SK-N-SH treated with all-trans-retinoic acid at 6 μM for 48 hours (cell line): ENCODE results near the gene EPHA6.

Source experiments
- ATAC-seq: fragments of 200-7000 bp; cut with Tn5 transposase; 3 replicates; pipeline ENCODE4 v1.9.1; 2020; ENCODE audit warnings: mild to moderate bottlenecking, moderate library complexity
- ARNTL ChIP-seq: fragments of 450-650 bp; formaldehyde crosslinking; IDR thresholded peaks from 2 replicates; pipeline ENCODE4 v1.5.0; 2020; ENCODE audit warnings: low read depth, mild to moderate bottlenecking, moderate library complexity, borderline replicate concordance
- BACH2 ChIP-seq: fragments of 250-450 bp; sonication (Bioruptor Pico); IDR thresholded peaks from 2 replicates; pipeline ENCODE4 v1.9.0; 2021; ENCODE audit warnings: mild to moderate bottlenecking, borderline replicate concordance
- CREB5 ChIP-seq: fragments of 250-450 bp; sonication (Bioruptor Pico); IDR thresholded peaks from 2 replicates; pipeline ENCODE4 v1.5.1; 2020; ENCODE audit warnings: low read depth, mild to moderate bottlenecking, moderate library complexity
- CSDC2 ChIP-seq: fragments of 250-450 bp; sonication (Bioruptor Pico); IDR thresholded peaks from 2 replicates; pipeline ENCODE4 v1.5.0; 2020; ENCODE audit warnings: mild to moderate bottlenecking, moderate library complexity
- GLIS3 ChIP-seq: fragments of 250-450 bp; sonication (Bioruptor Pico); IDR thresholded peaks from 2 replicates; pipeline ENCODE4 v1.5.0; 2020; ENCODE audit warnings: mild to moderate bottlenecking, moderate library complexity
- ISL1 ChIP-seq: fragments of 250-450 bp; sonication (Bioruptor Pico); IDR thresholded peaks from 2 replicates; pipeline ENCODE4 v2.1.2; 2022; ENCODE audit warnings: mild to moderate bottlenecking, moderate library complexity
- OSR1 ChIP-seq: fragments of 250-450 bp; sonication (Bioruptor Pico); IDR thresholded peaks from 2 replicates; pipeline ENCODE4 v1.8.0; 2022; ENCODE audit warnings: moderate library complexity, mild to moderate bottlenecking, inconsistent platforms
- POU6F1 ChIP-seq: fragments of 250-450 bp; sonication (Bioruptor Pico); IDR thresholded peaks from 2 replicates; pipeline ENCODE4 v1.8.0; 2021; ENCODE audit warnings: low read depth, mild to moderate bottlenecking, moderate library complexity, borderline replicate concordance
- PPARA ChIP-seq: fragments of 250-450 bp; sonication (Bioruptor Pico); IDR thresholded peaks from 2 replicates; pipeline ENCODE4 v1.5.0; 2020; ENCODE audit warnings: mild to moderate bottlenecking, borderline replicate concordance
- RARB ChIP-seq: fragments of 250-450 bp; sonication (Bioruptor Pico); IDR thresholded peaks from 2 replicates; pipeline ENCODE4 v1.8.0; 2021; ENCODE audit warnings: mild to moderate bottlenecking, moderate library complexity
- SNAI2 ChIP-seq: fragments of 250-450 bp; sonication (Bioruptor Pico); IDR thresholded peaks from 2 replicates; pipeline ENCODE4 v1.5.0; 2020; ENCODE audit warnings: mild to moderate bottlenecking, moderate library complexity
- TCF4 ChIP-seq: fragments of 250-450 bp; sonication (Bioruptor Pico); IDR thresholded peaks from 2 replicates; pipeline ENCODE4 v1.8.0; 2021; ENCODE audit warnings: mild to moderate bottlenecking, moderate library complexity, borderline replicate concordance
- TOX ChIP-seq: fragments of 250-450 bp; sonication (Bioruptor Pico); IDR thresholded peaks from 2 replicates; pipeline ENCODE4 v1.8.0; 2021; ENCODE audit warnings: mild to moderate bottlenecking, moderate library complexity, borderline replicate concordance
- TSHZ2 ChIP-seq: fragments of 250-450 bp; sonication (Bioruptor Pico); IDR thresholded peaks from 2 replicates; pipeline ENCODE4 v1.5.0; 2020; ENCODE audit warnings: mild to moderate bottlenecking, moderate library complexity
- ZC3H10 ChIP-seq: fragments of 250-450 bp; sonication (Bioruptor Pico); IDR thresholded peaks from 2 replicates; pipeline ENCODE4 v1.5.1; 2021; ENCODE audit warnings: mild to moderate bottlenecking, moderate library complexity
- ZFP3 ChIP-seq: fragments of 250-450 bp; sonication (Bioruptor Pico); IDR thresholded peaks from 2 replicates; pipeline ENCODE4 v1.5.0; 2020; ENCODE audit warnings: mild to moderate bottlenecking, moderate library complexity
- ZFP30 ChIP-seq: fragments of 450-650 bp; formaldehyde crosslinking; IDR thresholded peaks from 2 replicates; pipeline ENCODE4 v1.5.0; 2022; ENCODE audit warnings: mild to moderate bottlenecking, moderate library complexity
- ZNF565 ChIP-seq: fragments of 450-650 bp; formaldehyde crosslinking; conservative IDR thresholded peaks from 2 replicates; pipeline ENCODE4 v1.5.0; 2020; ENCODE audit warnings: low read depth, mild to moderate bottlenecking, moderate library complexity
- ZNF70 ChIP-seq: fragments of 450-650 bp; formaldehyde crosslinking; IDR thresholded peaks from 2 replicates; pipeline ENCODE4 v1.5.0; 2020; ENCODE audit warnings: mild to moderate bottlenecking, moderate library complexity
- ZNF8 ChIP-seq: fragments of 450-650 bp; formaldehyde crosslinking; IDR thresholded peaks from 2 replicates; pipeline ENCODE4 v1.5.0; 2020; ENCODE audit warnings: mild to moderate bottlenecking, moderate library complexity
- TF ChIP-seq, protein P1 (sequence below): fragments of 250-450 bp; sonication (Bioruptor Pico); IDR thresholded peaks from 2 replicates; pipeline ENCODE4 v1.8.0; 2020; ENCODE audit warnings: mild to moderate bottlenecking, moderate library complexity, borderline replicate concordance
- TF ChIP-seq, protein P2 (sequence below): fragments of 250-450 bp; sonication (Bioruptor Pico); IDR thresholded peaks from 2 replicates; pipeline ENCODE4 v1.5.1; 2021; ENCODE audit warnings: mild to moderate bottlenecking, moderate library complexity

EPHA6 gene

DNA sequence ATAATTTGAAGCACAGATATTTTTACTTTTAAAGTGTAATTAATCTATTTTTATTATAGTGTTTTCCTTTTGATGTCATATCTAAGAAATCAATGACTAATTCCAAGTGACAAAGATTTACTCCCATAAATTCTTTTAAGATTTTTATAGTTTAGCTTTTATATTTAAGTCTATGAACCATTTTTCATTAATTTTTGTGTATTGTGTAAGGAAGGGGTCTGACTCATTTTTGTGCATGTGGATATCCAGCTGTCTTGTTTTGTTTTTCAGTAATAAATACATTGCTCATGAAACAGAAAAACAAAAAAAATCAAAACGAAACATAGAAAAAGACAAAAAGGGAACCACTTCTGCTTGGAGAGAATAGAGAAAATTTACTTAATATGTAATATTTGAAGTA is 145.1 kb downstream of the EPHA6 start:
- ATAC-seq = no peak
- TF ChIP-seq ZFP3 (CRISPR knock-in tag) (no peak), TSHZ2 (CRISPR knock-in tag) (no peak), BACH2 (no peak), ARNTL (CRISPR knock-in tag) (no peak), SNAI2 (no peak), CREB5 (no peak), ZNF70 (CRISPR knock-in tag) (no peak), TCF4 (CRISPR knock-in tag) (no peak), ZNF8 (CRISPR knock-in tag) (no peak), CSDC2 (CRISPR knock-in tag) (no peak), ISL1 (CRISPR knock-in tag) (no peak), GLIS3 (CRISPR knock-in tag) (no peak), POU6F1 (CRISPR knock-in tag) (no peak), RARB (CRISPR knock-in tag) (no peak), ZC3H10 (CRISPR knock-in tag) (no peak), OSR1 (CRISPR knock-in tag) (no peak), PPARA (CRISPR knock-in tag) (no peak), ZNF565 (CRISPR knock-in tag) (no peak)
- TF ChIP-seq, protein P1, sequence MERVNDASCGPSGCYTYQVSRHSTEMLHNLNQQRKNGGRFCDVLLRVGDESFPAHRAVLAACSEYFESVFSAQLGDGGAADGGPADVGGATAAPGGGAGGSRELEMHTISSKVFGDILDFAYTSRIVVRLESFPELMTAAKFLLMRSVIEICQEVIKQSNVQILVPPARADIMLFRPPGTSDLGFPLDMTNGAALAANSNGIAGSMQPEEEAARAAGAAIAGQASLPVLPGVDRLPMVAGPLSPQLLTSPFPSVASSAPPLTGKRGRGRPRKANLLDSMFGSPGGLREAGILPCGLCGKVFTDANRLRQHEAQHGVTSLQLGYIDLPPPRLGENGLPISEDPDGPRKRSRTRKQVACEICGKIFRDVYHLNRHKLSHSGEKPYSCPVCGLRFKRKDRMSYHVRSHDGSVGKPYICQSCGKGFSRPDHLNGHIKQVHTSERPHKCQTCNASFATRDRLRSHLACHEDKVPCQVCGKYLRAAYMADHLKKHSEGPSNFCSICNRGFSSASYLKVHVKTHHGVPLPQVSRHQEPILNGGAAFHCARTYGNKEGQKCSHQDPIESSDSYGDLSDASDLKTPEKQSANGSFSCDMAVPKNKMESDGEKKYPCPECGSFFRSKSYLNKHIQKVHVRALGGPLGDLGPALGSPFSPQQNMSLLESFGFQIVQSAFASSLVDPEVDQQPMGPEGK (CRISPR knock-in tag) = no peak
- TF ChIP-seq, protein P2, sequence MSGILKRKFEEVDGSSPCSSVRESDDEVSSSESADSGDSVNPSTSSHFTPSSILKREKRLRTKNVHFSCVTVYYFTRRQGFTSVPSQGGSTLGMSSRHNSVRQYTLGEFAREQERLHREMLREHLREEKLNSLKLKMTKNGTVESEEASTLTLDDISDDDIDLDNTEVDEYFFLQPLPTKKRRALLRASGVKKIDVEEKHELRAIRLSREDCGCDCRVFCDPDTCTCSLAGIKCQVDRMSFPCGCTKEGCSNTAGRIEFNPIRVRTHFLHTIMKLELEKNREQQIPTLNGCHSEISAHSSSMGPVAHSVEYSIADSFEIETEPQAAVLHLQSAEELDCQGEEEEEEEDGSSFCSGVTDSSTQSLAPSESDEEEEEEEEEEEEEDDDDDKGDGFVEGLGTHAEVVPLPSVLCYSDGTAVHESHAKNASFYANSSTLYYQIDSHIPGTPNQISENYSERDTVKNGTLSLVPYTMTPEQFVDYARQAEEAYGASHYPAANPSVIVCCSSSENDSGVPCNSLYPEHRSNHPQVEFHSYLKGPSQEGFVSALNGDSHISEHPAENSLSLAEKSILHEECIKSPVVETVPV (CRISPR knock-in tag) = no peak

GRCh38 chr3:96959901-96960641 is 145.7 kb downstream of the EPHA6 start:
- no peak for ATAC-seq
- TF ChIP-seq TSHZ2 (CRISPR knock-in tag) (no peak), ZFP30 (CRISPR knock-in tag) (no peak), ZC3H10 (CRISPR knock-in tag) (no peak), ZFP3 (CRISPR knock-in tag) (no peak), PPARA (CRISPR knock-in tag) (no peak), ZNF8 (CRISPR knock-in tag) (no peak), SNAI2 (no peak), TOX (no peak), CSDC2 (CRISPR knock-in tag) (no peak), ZNF565 (CRISPR knock-in tag) (no peak), CREB5 (no peak), ARNTL (CRISPR knock-in tag) (no peak), GLIS3 (CRISPR knock-in tag) (no peak), ISL1 (CRISPR knock-in tag) (no peak)
- TF ChIP-seq, protein P1 (CRISPR knock-in tag) = no peak
- TF ChIP-seq, all 23 proteins: peak for 0
